Tibial nerve (tissue), 3 donors: ENCODE results near the gene CTNNA3.

Experiments
- POLR2A ChIP-seq, 2 donors: fragments of 450-650 bp; IDR thresholded peaks; one replicate each; pipeline ENCODE4 v1.6.1; 2017; ENCODE audit warnings: antibody characterized with exemption in 2 of 2, mild to moderate bottlenecking in 2 of 2, moderate library complexity in 2 of 2
- TF ChIP-seq, protein P1 (sequence below), 5 experiments: fragments of 200-600 bp in 3 of 5; fragments of 450-650 bp in 2 of 5; sonication (generic) in 3 of 5; IDR thresholded peaks; one replicate each; pipeline ENCODE4 v1.5.1; 2016 to 2019; ENCODE audit warnings: antibody characterized with exemption in 5 of 5, mild to moderate bottlenecking in 3 of 5, moderate library complexity in 2 of 5

DNA sequence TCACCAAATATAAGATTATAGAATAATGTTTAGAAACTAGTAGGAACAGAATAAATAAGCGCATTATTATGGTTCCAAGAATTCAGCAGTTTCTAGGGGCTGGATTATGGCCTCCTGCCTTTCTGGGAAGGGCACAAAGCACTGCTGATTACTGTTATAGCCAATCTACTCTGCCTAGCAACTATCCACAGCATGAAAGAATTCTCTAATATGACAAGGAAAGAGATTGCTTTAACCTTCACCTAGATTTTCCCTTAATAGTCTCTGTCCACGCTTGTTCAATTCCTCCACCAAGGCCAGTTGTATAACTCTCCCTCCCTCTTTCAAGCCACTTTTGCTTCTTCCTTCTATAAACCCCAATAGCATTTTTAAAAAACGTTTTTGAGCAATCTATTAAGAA lies 1803.7 kb downstream of the CTNNA3 start:
- TF ChIP-seq POLR2A (IDR thresholded peaks at IDR 0.05): no peak
- TF ChIP-seq, protein P1, sequence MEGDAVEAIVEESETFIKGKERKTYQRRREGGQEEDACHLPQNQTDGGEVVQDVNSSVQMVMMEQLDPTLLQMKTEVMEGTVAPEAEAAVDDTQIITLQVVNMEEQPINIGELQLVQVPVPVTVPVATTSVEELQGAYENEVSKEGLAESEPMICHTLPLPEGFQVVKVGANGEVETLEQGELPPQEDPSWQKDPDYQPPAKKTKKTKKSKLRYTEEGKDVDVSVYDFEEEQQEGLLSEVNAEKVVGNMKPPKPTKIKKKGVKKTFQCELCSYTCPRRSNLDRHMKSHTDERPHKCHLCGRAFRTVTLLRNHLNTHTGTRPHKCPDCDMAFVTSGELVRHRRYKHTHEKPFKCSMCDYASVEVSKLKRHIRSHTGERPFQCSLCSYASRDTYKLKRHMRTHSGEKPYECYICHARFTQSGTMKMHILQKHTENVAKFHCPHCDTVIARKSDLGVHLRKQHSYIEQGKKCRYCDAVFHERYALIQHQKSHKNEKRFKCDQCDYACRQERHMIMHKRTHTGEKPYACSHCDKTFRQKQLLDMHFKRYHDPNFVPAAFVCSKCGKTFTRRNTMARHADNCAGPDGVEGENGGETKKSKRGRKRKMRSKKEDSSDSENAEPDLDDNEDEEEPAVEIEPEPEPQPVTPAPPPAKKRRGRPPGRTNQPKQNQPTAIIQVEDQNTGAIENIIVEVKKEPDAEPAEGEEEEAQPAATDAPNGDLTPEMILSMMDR (IDR thresholded peaks at IDR 0.05): no peak
